Activated T-helper 2 cell treated with anti-CD3 and anti-CD28 coated beads, Interferon-gamma antibody, Interleukin-2, Interleukin-4, amounts not matched to agents 10 μg/mL and 5 μg/mL and 100 μg/mL, durations not matched to agents 14 hours and 24 hours and 36 hours (primary cell): ENCODE results near the gene RIMBP2. TPM values are rescaled to one million over a fixed set of nuclear protein-coding genes. Genes with fewer than 3 reads are reported as not detected.

Experiments
- DNase-seq: peaks from one replicate; pipeline ENCODE4 v3.0.0; 2021; ENCODE audit warnings: low spot score
- H3K27ac Mint-ChIP-seq: one replicate; pipeline ENCODE4 v1.8.0; 2021; ENCODE audit warnings: mixed read lengths
- H3K27me3 Mint-ChIP-seq: one replicate; pipeline ENCODE4 v1.8.0; 2021; ENCODE audit warnings: low read depth, mixed read lengths
- H3K36me3 Mint-ChIP-seq: one replicate; pipeline ENCODE4 v1.8.0; 2021; ENCODE audit warnings: low read depth, mixed read lengths
- H3K4me1 Mint-ChIP-seq: one replicate; pipeline ENCODE4 v1.8.0; 2021; ENCODE audit warnings: low read depth, mixed read lengths
- H3K4me3 Mint-ChIP-seq: one replicate; pipeline ENCODE4 v1.8.0; 2021; ENCODE audit warnings: low read depth, mild to moderate bottlenecking, moderate library complexity, mixed read lengths
- H3K9me3 Mint-ChIP-seq: one replicate; pipeline ENCODE4 v1.8.0; 2021; ENCODE audit warnings: mixed read lengths
- intact Hi-C: fragments of 100-400 bp; cut with micrococcal nuclease; formaldehyde crosslinking; loops from one replicate; pipeline ENCODE4 v1.15.1; 2023
- total RNA-seq: library from RNA; stranded (reverse); gene quantifications from 2 replicates; pipeline ENCODE4 v1.2.3, GENCODE V29; 2022

The RIMBP2 gene
- total RNA-seq, 1 donor from 2014 or later = not detected

- no peaks in the 10 kb centered on the region for H3K27me3 Mint-ChIP-seq
- H3K4me1 Mint-ChIP-seq = no peaks in the 10 kb centered on the region
- no peaks in the 10 kb centered on the region for H3K36me3 Mint-ChIP-seq
- no peak overlapping the region for H3K4me3 Mint-ChIP-seq
- DNase-seq = no peak
- H3K9me3 Mint-ChIP-seq = no peaks in the 10 kb centered on the region
- no peak overlapping the region for H3K27ac Mint-ChIP-seq
- intact Hi-C loops = no loop called here
These were observed 136.9 kb downstream of the RIMBP2 start for GRCh38 chr12:130579231-130579630.

- no peaks in the 10 kb centered on the region for H3K27me3 Mint-ChIP-seq
- intact Hi-C loops = no loop called here
- no peaks in the 10 kb centered on the region for H3K9me3 Mint-ChIP-seq
- no peaks in the 10 kb centered on the region for H3K4me1 Mint-ChIP-seq
- H3K4me3 Mint-ChIP-seq = no peak overlapping the region
- no peaks in the 10 kb centered on the region for H3K36me3 Mint-ChIP-seq
- DNase-seq = no peak
- H3K27ac Mint-ChIP-seq = no peak overlapping the region
These were observed 138.7 kb downstream of the RIMBP2 start for GRCh38 chr12:130577351-130577750.

- H3K27ac Mint-ChIP-seq = no peak overlapping the region
- no peaks in the 10 kb centered on the region for H3K4me1 Mint-ChIP-seq
- no peaks in the 10 kb centered on the region for H3K27me3 Mint-ChIP-seq
- no peaks in the 10 kb centered on the region for H3K9me3 Mint-ChIP-seq
- intact Hi-C loops = no loop called here
- H3K36me3 Mint-ChIP-seq = no peaks in the 10 kb centered on the region
- no peak overlapping the region for H3K4me3 Mint-ChIP-seq
- no peak for DNase-seq
These were observed 139.7 kb downstream of the RIMBP2 start for GRCh38 chr12:130576371-130576816.

GRCh38 chr12:130574402-130574801, 141.7 kb downstream of the RIMBP2 start:
- intact Hi-C loops = no loop called here
- no peak overlapping the region for H3K4me3 Mint-ChIP-seq
- DNase-seq = no peak
- no peaks in the 10 kb centered on the region for H3K4me1 Mint-ChIP-seq
- H3K27me3 Mint-ChIP-seq = no peaks in the 10 kb centered on the region
- no peaks in the 10 kb centered on the region for H3K9me3 Mint-ChIP-seq
- H3K36me3 Mint-ChIP-seq = no peaks in the 10 kb centered on the region
- no peak overlapping the region for H3K27ac Mint-ChIP-seq

GRCh38 chr12:130573766-130574165, 142.3 kb downstream of the RIMBP2 start:
- Mint-ChIP-seq H3K4me3 (no peak overlapping the region), H3K27ac (no peak overlapping the region), H3K9me3 (no peaks in the 10 kb centered on the region), H3K36me3 (no peaks in the 10 kb centered on the region), H3K4me1 (no peaks in the 10 kb centered on the region), H3K27me3 (no peaks in the 10 kb centered on the region)
- intact Hi-C loops = no loop called here
- DNase-seq = no peak

- H3K4me3 Mint-ChIP-seq = no peak overlapping the region
- H3K9me3 Mint-ChIP-seq = no peaks in the 10 kb centered on the region
- H3K27ac Mint-ChIP-seq = no peak overlapping the region
- no peaks in the 10 kb centered on the region for H3K36me3 Mint-ChIP-seq
- intact Hi-C loops = no loop called here
- H3K27me3 Mint-ChIP-seq = no peaks in the 10 kb centered on the region
- DNase-seq = no peak
- H3K4me1 Mint-ChIP-seq = no peaks in the 10 kb centered on the region
These were observed 142.9 kb downstream of the RIMBP2 start for GRCh38 chr12:130573235-130573634.

GRCh38 chr12:130572553-130572952, 143.5 kb downstream of the RIMBP2 start:
- Mint-ChIP-seq H3K36me3 (no peaks in the 10 kb centered on the region), H3K27me3 (no peaks in the 10 kb centered on the region), H3K4me1 (no peaks in the 10 kb centered on the region), H3K9me3 (no peaks in the 10 kb centered on the region), H3K27ac (no peak overlapping the region), H3K4me3 (no peak overlapping the region)
- intact Hi-C loops = no loop called here
- no peak for DNase-seq

- Mint-ChIP-seq H3K36me3 (no peaks in the 10 kb centered on the region), H3K27me3 (no peaks in the 10 kb centered on the region), H3K4me1 (no peaks in the 10 kb centered on the region), H3K4me3 (no peak overlapping the region), H3K9me3 (no peaks in the 10 kb centered on the region), H3K27ac (no peak overlapping the region)
- intact Hi-C loops = no loop called here
- DNase-seq = no peak
These were observed 144.4 kb downstream of the RIMBP2 start for GRCh38 chr12:130571734-130572133.

- intact Hi-C loops = no loop called here
- H3K4me3 Mint-ChIP-seq = no peak overlapping the region
- no peaks in the 10 kb centered on the region for H3K4me1 Mint-ChIP-seq
- H3K9me3 Mint-ChIP-seq = peaks cover 4% of the 10 kb centered on the region
- H3K27me3 Mint-ChIP-seq = no peaks in the 10 kb centered on the region
- no peaks in the 10 kb centered on the region for H3K36me3 Mint-ChIP-seq
- DNase-seq = no peak
- H3K27ac Mint-ChIP-seq = no peak overlapping the region
These were observed 145.0 kb downstream of the RIMBP2 start for GRCh38 chr12:130571089-130571488.

GRCh38 chr12:130569521-130569920, 146.6 kb downstream of the RIMBP2 start:
- intact Hi-C loops = no loop called here
- Mint-ChIP-seq H3K9me3 (peaks cover 12% of the 10 kb centered on the region), H3K36me3 (no peaks in the 10 kb centered on the region), H3K4me3 (no peak overlapping the region), H3K27me3 (no peaks in the 10 kb centered on the region), H3K4me1 (no peaks in the 10 kb centered on the region), H3K27ac (no peak overlapping the region)
- no peak for DNase-seq

- Mint-ChIP-seq H3K27me3 (no peaks in the 10 kb centered on the region), H3K27ac (no peak overlapping the region), H3K9me3 (peaks cover 12% of the 10 kb centered on the region), H3K4me3 (no peak overlapping the region), H3K36me3 (no peaks in the 10 kb centered on the region), H3K4me1 (no peaks in the 10 kb centered on the region)
- no peak for DNase-seq
- intact Hi-C loops = no loop called here
These were observed 147.6 kb downstream of the RIMBP2 start for GRCh38 chr12:130568501-130568900.

GRCh38 chr12:130568041-130568440, 148.1 kb downstream of the RIMBP2 start:
- Mint-ChIP-seq H3K36me3 (no peaks in the 10 kb centered on the region), H3K27me3 (no peaks in the 10 kb centered on the region), H3K27ac (no peak overlapping the region), H3K4me1 (no peaks in the 10 kb centered on the region), H3K9me3 (peaks cover 12% of the 10 kb centered on the region), H3K4me3 (no peak overlapping the region)
- intact Hi-C loops = no loop called here
- no peak for DNase-seq

- intact Hi-C loops = no loop called here
- Mint-ChIP-seq H3K9me3 (peaks cover 12% of the 10 kb centered on the region), H3K27ac (no peak overlapping the region), H3K4me3 (no peak overlapping the region), H3K27me3 (no peaks in the 10 kb centered on the region), H3K36me3 (no peaks in the 10 kb centered on the region), H3K4me1 (no peaks in the 10 kb centered on the region)
- DNase-seq = no peak
These were observed 149.5 kb downstream of the RIMBP2 start for GRCh38 chr12:130566446-130567155.

GRCh38 chr12:130565189-130565588, 150.9 kb downstream of the RIMBP2 start:
- DNase-seq = no peak
- H3K27ac Mint-ChIP-seq = no peak overlapping the region
- intact Hi-C loops = no loop called here
- H3K36me3 Mint-ChIP-seq = no peaks in the 10 kb centered on the region
- no peaks in the 10 kb centered on the region for H3K27me3 Mint-ChIP-seq
- no peak overlapping the region for H3K4me3 Mint-ChIP-seq
- no peaks in the 10 kb centered on the region for H3K4me1 Mint-ChIP-seq
- peaks cover 12% of the 10 kb centered on the region for H3K9me3 Mint-ChIP-seq
